H9 (cell line): ENCODE measurements around the gene DENND11. TPM values are rescaled to one million over a fixed set of nuclear protein-coding genes. Genes with fewer than 3 reads are reported as not detected.

Source experiments
- DNase-seq: peaks from one replicate; pipeline ENCODE4 v3.0.0-alpha.2; 2017
- H2AFZ ChIP-seq: one replicate; pipeline ENCODE4 v1.6.1; 2013; ENCODE audit warnings: mild to moderate bottlenecking, low read length, control low read depth, moderate library complexity
- H2AK5ac ChIP-seq: 2 replicates; pipeline ENCODE4 v1.6.1; 2013; ENCODE audit warnings: low read length, control low read depth, mixed read lengths; ENCODE audit not compliant: insufficient read length
- H2BK120ac ChIP-seq: one replicate; pipeline ENCODE4 v1.6.1; 2013; ENCODE audit warnings: low read depth, mild to moderate bottlenecking, low read length, control low read depth, inconsistent platforms; ENCODE audit not compliant: poor library complexity, severe bottlenecking
- H2BK12ac ChIP-seq: 2 replicates; pipeline ENCODE4 v1.6.1; 2013; ENCODE audit warnings: low read length, control low read depth, mixed read lengths, low read depth; ENCODE audit not compliant: insufficient read length
- H2BK15ac ChIP-seq: 2 replicates; pipeline ENCODE4 v1.6.1; 2013; ENCODE audit warnings: low read depth, low read length, control low read depth
- H2BK20ac ChIP-seq: one replicate; pipeline ENCODE4 v1.6.1; 2013; ENCODE audit warnings: low read depth, mild to moderate bottlenecking, low read length, control low read depth, inconsistent platforms; ENCODE audit not compliant: poor library complexity, severe bottlenecking
- H2BK5ac ChIP-seq: 2 replicates; pipeline ENCODE4 v1.6.1; 2013; ENCODE audit warnings: low read length, control low read depth, mixed read lengths; ENCODE audit not compliant: insufficient read length
- H3K14ac ChIP-seq: 2 replicates; pipeline ENCODE4 v1.6.1; 2013; ENCODE audit warnings: low read length, control low read depth; ENCODE audit not compliant: insufficient read depth
- H3K18ac ChIP-seq: 2 replicates; pipeline ENCODE4 v1.6.1; 2013; ENCODE audit warnings: low read depth, mild to moderate bottlenecking, mixed read lengths, low read length, control low read depth; ENCODE audit not compliant: insufficient read length
- H3K23ac ChIP-seq: 2 replicates; pipeline ENCODE4 v1.6.1; 2013; ENCODE audit warnings: low read length, control low read depth, mixed read lengths, low read depth; ENCODE audit not compliant: insufficient read length
- H3K23me2 ChIP-seq: 2 replicates; pipeline ENCODE4 v1.6.1; 2013; ENCODE audit warnings: low read depth, mild to moderate bottlenecking, mixed read lengths, low read length, control low read depth; ENCODE audit not compliant: insufficient read length, poor library complexity, severe bottlenecking
- H3K27ac ChIP-seq: 2 replicates; pipeline ENCODE4 v1.5.1; 2013; ENCODE audit warnings: low read length, control low read depth, mixed read lengths, low read depth; ENCODE audit not compliant: insufficient read length
- H3K27me3 ChIP-seq: 2 replicates; pipeline ENCODE4 v1.6.1; 2013; ENCODE audit warnings: low read length, control low read depth, inconsistent platforms; ENCODE audit not compliant: insufficient read depth
- H3K4ac ChIP-seq: 2 replicates; pipeline ENCODE4 v1.6.1; 2013; ENCODE audit warnings: low read depth, mild to moderate bottlenecking, control low read depth, inconsistent platforms, low read length, moderate library complexity
- H3K4me1 ChIP-seq: 2 replicates; pipeline ENCODE4 v1.6.1; 2013; ENCODE audit warnings: low read length, control low read depth, inconsistent platforms; ENCODE audit not compliant: insufficient read depth
- H3K4me2 ChIP-seq: 2 replicates; pipeline ENCODE4 v1.6.1; 2013; ENCODE audit warnings: low read length, control low read depth, mixed read lengths; ENCODE audit not compliant: insufficient read length, insufficient read depth
- H3K56ac ChIP-seq: 2 replicates; pipeline ENCODE4 v1.6.1; 2013; ENCODE audit warnings: low read depth, mild to moderate bottlenecking, mixed read lengths, low read length, control low read depth; ENCODE audit not compliant: insufficient read length
- H3K79me1 ChIP-seq: 2 replicates; pipeline ENCODE4 v1.6.1; 2013; ENCODE audit warnings: low read depth, mild to moderate bottlenecking, moderate library complexity, low read length, control low read depth, inconsistent platforms; ENCODE audit not compliant: insufficient read depth, poor library complexity, severe bottlenecking
- H3K79me2 ChIP-seq: 2 replicates; pipeline ENCODE4 v1.6.1; 2013; ENCODE audit warnings: low read length, control low read depth, inconsistent platforms; ENCODE audit not compliant: insufficient read depth
- H3K9ac ChIP-seq: 2 replicates; pipeline ENCODE4 v1.6.1; 2013; ENCODE audit warnings: low read length, control low read depth, mixed read lengths; ENCODE audit not compliant: insufficient read length; ENCODE audit errors: extremely low read depth
- H3K9me3 ChIP-seq: one replicate; pipeline ENCODE4 v1.6.1; 2013; ENCODE audit warnings: low read depth, low read length, inconsistent platforms; ENCODE audit not compliant: control insufficient read depth
- H3T11ph ChIP-seq: one replicate; pipeline ENCODE4 v1.6.1; 2013; ENCODE audit warnings: mild to moderate bottlenecking, low read length, control low read depth, inconsistent platforms
- H4K20me1 ChIP-seq: one replicate; pipeline ENCODE4 v1.6.1; 2013; ENCODE audit not compliant: control insufficient read depth, insufficient read length, insufficient read depth
- H4K5ac ChIP-seq: 2 replicates; pipeline ENCODE4 v1.6.1; 2013; ENCODE audit warnings: low read depth, mild to moderate bottlenecking, mixed read lengths, low read length, control low read depth; ENCODE audit not compliant: insufficient read length
- H4K8ac ChIP-seq: replicated peaks from 2 replicates; pipeline ENCODE4 v1.6.1; 2013; ENCODE audit warnings: low read length, control low read depth, mixed read lengths, low read depth; ENCODE audit not compliant: insufficient read length
- H4K91ac ChIP-seq: 2 replicates; pipeline ENCODE4 v1.6.1; 2013; ENCODE audit warnings: low read depth, mild to moderate bottlenecking, moderate library complexity, mixed read lengths, low read length, control low read depth; ENCODE audit not compliant: insufficient read length
- H3K27ac Mint-ChIP-seq, 3 experiments: 2 replicates in 2 of 3; 3 replicates in 1 of 3; pipeline ENCODE4 v1.8.0; 2020 to 2021; ENCODE audit warnings: mixed read lengths in 3 of 3, mild to moderate bottlenecking in 1 of 3, moderate library complexity in 1 of 3
- H3K27me3 Mint-ChIP-seq: 2 replicates; pipeline ENCODE4 v1.8.0; 2021; ENCODE audit warnings: low read depth, mild to moderate bottlenecking, moderate library complexity, mixed read lengths
- H3K36me3 Mint-ChIP-seq, 3 experiments: 2 replicates in 2 of 3; 3 replicates in 1 of 3; pipeline ENCODE4 v1.8.0; 2020 to 2021; ENCODE audit warnings: low read depth in 3 of 3, mixed read lengths in 3 of 3; ENCODE audit not compliant: insufficient read depth in 1 of 3
- H3K4me1 Mint-ChIP-seq, 2 experiments: 2 replicates each; pipeline ENCODE4 v1.8.0; 2020; ENCODE audit warnings: mixed read lengths in 2 of 2
- H3K4me3 Mint-ChIP-seq, 2 experiments: 2 replicates in 1 of 2; 3 replicates in 1 of 2; pipeline ENCODE4 v1.8.0; 2020 to 2021; ENCODE audit warnings: mild to moderate bottlenecking in 2 of 2, mixed read lengths in 2 of 2, moderate library complexity in 1 of 2
- H3K9me3 Mint-ChIP-seq, 2 experiments: 2 replicates in 1 of 2; 3 replicates in 1 of 2; pipeline ENCODE4 v1.8.0; 2020; ENCODE audit warnings: mild to moderate bottlenecking in 2 of 2, mixed read lengths in 2 of 2, moderate library complexity in 1 of 2
- CTCF ChIP-seq: fragments of 200-600 bp; sonication (generic); conservative IDR thresholded peaks from 3 replicates; pipeline ENCODE4 v1.8.0; 2021; ENCODE audit warnings: antibody characterized with exemption, mild to moderate bottlenecking
- WGBS: extraction: QIAGEN DNeasy Blood & Tissue Kit; methylation state at CpG from one replicate; pipeline ENCODE4 v1.1.7; 2013; ENCODE audit warnings: missing lambda C conversion rate, low lambda C conversion rate, mixed read lengths; ENCODE audit not compliant: insufficient read length; ENCODE audit errors: extremely low coverage; 5-methylcytosine and 5-hydroxymethylcytosine counted together
- total RNA-seq: library from RNA; stranded (reverse); gene quantifications from 2 replicates; pipeline ENCODE4 v1.2.1, GENCODE V29; 2021

The DENND11 gene
- total RNA-seq, 1 experiment from 2014 or later, result 21.9 TPM

DNA sequence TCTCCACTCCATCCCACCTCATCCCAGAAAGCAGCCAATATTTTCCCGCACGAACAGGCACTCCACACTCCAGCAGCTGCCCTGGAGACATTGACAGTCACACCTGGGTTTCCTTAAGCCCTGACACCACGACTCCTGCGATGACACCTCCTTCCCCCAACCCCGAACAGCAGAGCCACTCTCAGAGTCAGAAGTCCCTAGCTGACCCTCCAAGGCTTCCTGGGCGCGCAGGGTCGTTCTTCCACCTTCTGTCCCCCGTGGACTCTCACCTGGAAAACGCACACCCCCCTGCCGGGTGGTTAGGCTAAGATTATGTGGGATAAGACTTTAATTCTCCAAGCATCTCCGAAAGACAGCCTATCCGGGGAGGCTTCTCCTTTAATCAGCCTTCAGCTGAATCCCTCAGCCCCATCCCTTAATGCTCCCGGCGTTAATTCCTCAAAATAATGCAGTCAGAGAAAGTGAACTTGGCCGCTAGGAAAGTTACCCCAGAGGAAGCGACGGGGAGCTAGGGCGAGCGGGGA lies 1.1 kb downstream of the DENND11 start:
- no peak overlapping the region for H2AFZ ChIP-seq
- H3K4me3 Mint-ChIP-seq, result peak overlapping the region; percentile 79 to 87
- H3K9ac ChIP-seq, result no peak overlapping the region
- H4K8ac ChIP-seq, result no peak overlapping the region
- H3K4me1 Mint-ChIP-seq, result peaks cover 63 to 64% of the 10 kb centered on the region in 2 experiments
- H3K23ac ChIP-seq, result no peak overlapping the region
- H3K27me3 ChIP-seq, result peaks cover 2% of the 10 kb centered on the region; the same call in 1 of the 2 replicates
- H2BK120ac ChIP-seq, result no peak overlapping the region
- peaks cover 4% of the 10 kb centered on the region for H3K4me1 ChIP-seq
- H3K9me3 Mint-ChIP-seq, result no peaks in the 10 kb centered on the region
- no peak overlapping the region for H3K27ac ChIP-seq
- WGBS, result no CpG with 5 or more reads among the region's 20 CpGs
- DNase-seq, result no peak
- H3K56ac ChIP-seq, result no peak overlapping the region
- no peak overlapping the region for H2AK5ac ChIP-seq
- no peak overlapping the region for H2BK5ac ChIP-seq
- no peak for TF ChIP-seq CTCF
- H3K4me2 ChIP-seq, result peak overlapping the region; percentile 89
- H3K4ac ChIP-seq, result no peak overlapping the region
- 0 out of 7 replicates have a peak, but pooled peaks cover 0 to 3% (median 0%) of the 10 kb centered on the region in 3 experiments for H3K36me3 Mint-ChIP-seq
- H2BK15ac ChIP-seq, result no peak overlapping the region
- 0 out of 2 replicates have a peak overlapping the region, but pooled peaks have one; percentile 1 for H3K14ac ChIP-seq
- no peak overlapping the region for H3K18ac ChIP-seq
- H3K79me2 ChIP-seq, result no peaks in the 10 kb centered on the region
- H4K91ac ChIP-seq, result no peak overlapping the region
- H3K27me3 Mint-ChIP-seq, result peaks cover 23% of the 10 kb centered on the region
- H3T11ph ChIP-seq, result no peak overlapping the region
- H3K23me2 ChIP-seq, result peaks cover 5% of the 10 kb centered on the region
- no peak overlapping the region for H2BK20ac ChIP-seq
- H4K20me1 ChIP-seq, result no peaks in the 10 kb centered on the region
- no peaks in the 10 kb centered on the region for H3K9me3 ChIP-seq
- no peak overlapping the region for H2BK12ac ChIP-seq
- peak overlapping the region in 1 of 3 experiments; percentile 59; a peak in 1 of 7 replicates for H3K27ac Mint-ChIP-seq
- no peak overlapping the region for H4K5ac ChIP-seq
- no peaks in the 10 kb centered on the region for H3K79me1 ChIP-seq
